Left ventricle myocardium superior (tissue), 1 donor: Measurements from ENCODE around the gene FOXB1. TPM values are rescaled to one million over a fixed set of nuclear protein-coding genes. Genes with fewer than 3 reads are reported as not detected.

Experiments
- ATAC-seq: fragments of 200-7000 bp; cut with Tn5 transposase; one replicate; pipeline ENCODE4 v1.9.1; 2020; ENCODE audit warnings: mild to moderate bottlenecking, moderate library complexity
- DNase-seq: peaks from one replicate; pipeline ENCODE4 v3.0.0-alpha.2; 2020
- intact Hi-C: fragments of 100-400 bp; cut with micrococcal nuclease; formaldehyde crosslinking; loops from one replicate; pipeline ENCODE4 v1.11.0; 2022
- total RNA-seq: library from RNA; stranded (reverse); fragmentation: NEBNext Ultra II Directional; extraction: Animal tissue kit (Norgen Biotek cat#: 25700); gene quantifications from one replicate; pipeline ENCODE4 v1.2.1, GENCODE V29; 2021
- donor health status: DM: no; HTN: yes; CAD: no; lungs with severe emphysema.

FOXB1 gene
- total RNA-seq, 1 donor from 2014 or later, result not detected

GRCh38 chr15:59998305-59998949 lies 5.7 kb upstream of the FOXB1 start:
- intact Hi-C loops, result no loop called here
- no peak for DNase-seq
- ATAC-seq, result no peak

- intact Hi-C loops, result no loop called here
- ATAC-seq (no peak), DNase-seq (no peak)
Observed at GRCh38 chr15:59998950-59999611, 5.0 kb upstream of the FOXB1 start.

GRCh38 chr15:59999612-60000112 lies 4.4 kb upstream of the FOXB1 start:
- no peak for ATAC-seq

GRCh38 chr15:60000113-60000823 lies 3.8 kb upstream of the FOXB1 start:
- intact Hi-C loops, result no loop called here
- DNase-seq, result no peak
- no peak for ATAC-seq

More at GRCh38 chr15:59999612-60000112, 4.4 kb upstream of the FOXB1 start:
- intact Hi-C loops, result no loop called here
- DNase-seq, result no peak

GRCh38 chr15:60000824-60001609 lies 3.1 kb upstream of the FOXB1 start:
- no peak for ATAC-seq
- intact Hi-C loops, result no loop called here
- DNase-seq, result no peak

GRCh38 chr15:60001610-60002527 lies 2.2 kb upstream of the FOXB1 start:
- DNase-seq, result no peak
- intact Hi-C loops, result no loop called here
- no peak for ATAC-seq

GRCh38 chr15:60002528-60003218 lies 1.4 kb upstream of the FOXB1 start:
- DNase-seq, result no peak
- no peak for ATAC-seq
- intact Hi-C loops, result no loop called here

- ATAC-seq (no peak), DNase-seq (no peak)
- intact Hi-C loops, result no loop called here
Observed at GRCh38 chr15:60003243-60004008, 685 bp upstream of the FOXB1 start.

- ATAC-seq (no peak), DNase-seq (no peak)
- intact Hi-C loops, result no loop called here
Observed at GRCh38 chr15:60004846-60005351, 788 bp downstream of the FOXB1 start.

GRCh38 chr15:60005352-60006202 lies 1.5 kb downstream of the FOXB1 start:
- DNase-seq (no peak), ATAC-seq (no peak)
- intact Hi-C loops, result no loop called here

- intact Hi-C loops, result no loop called here
- peak; percentile 28 for ATAC-seq
- DNase-seq, result no peak
Observed at GRCh38 chr15:60006203-60006862, 2.2 kb downstream of the FOXB1 start.

- ATAC-seq, result no peak
- no peak for DNase-seq
- intact Hi-C loops, result no loop called here
Observed at GRCh38 chr15:60006873-60007272, 2.8 kb downstream of the FOXB1 start.

GRCh38 chr15:60009124-60009960 lies 5.2 kb downstream of the FOXB1 start:
- ATAC-seq, result no peak
- intact Hi-C loops, result no loop called here
- no peak for DNase-seq

GRCh38 chr15:60009980-60010732 lies 6.0 kb downstream of the FOXB1 start:
- ATAC-seq (no peak), DNase-seq (no peak)
- intact Hi-C loops, result no loop called here
